ENCODE data around the gene VIPR1. TPM values are rescaled to one million over a fixed set of nuclear protein-coding genes. Genes with fewer than 3 reads are reported as not detected.
A peak's percentile ranks its signal among the peaks of the same experiment; 100 is the strongest.

Gene VIPR1
- total and polyA plus RNA-seq, 4 donors: 2.3 to 41.8 (median 14.6) TPM

GRCh38 chr3:42473083-42473932 lies 29.1 kb upstream of the VIPR1 start:
- H3K27ac ChIP-seq (ENCODE audit: low read depth in 1 of 2, low read length in 2 of 2): no peak overlapping the region
- WGBS: 48% methylated on average over 10 of the region's 10 CpGs
- no peaks in the 10 kb centered on the region for H3K4me1 ChIP-seq (ENCODE audit: control insufficient read depth in 4 of 4, insufficient read depth in 4 of 4, low read length in 3 of 4)
- H3K9me3 ChIP-seq (ENCODE audit: control insufficient read depth in 4 of 4, low read length in 3 of 4): no peaks in the 10 kb centered on the region
- no peaks in the 10 kb centered on the region for H3K36me3 ChIP-seq (ENCODE audit: control insufficient read depth in 4 of 4, insufficient read depth in 3 of 4, low read depth in 1 of 4, low read length in 3 of 4)
- TF ChIP-seq RAD21 (IDR thresholded peaks at IDR 0.05) (no peak), NR2F2 (IDR thresholded peaks at IDR 0.05) (peak; percentile 86), EGR1 (IDR thresholded peaks at IDR 0.05; ENCODE audit: low read depth in 2 of 2) (no peak)
- H3K27me3 ChIP-seq (ENCODE audit: control insufficient read depth in 4 of 4, insufficient read depth in 4 of 4, low read length in 3 of 4): no peaks in the 10 kb centered on the region
- H3K9ac ChIP-seq (ENCODE audit: low read depth in 1 of 2, low read length in 2 of 2): no peak overlapping the region
- H3K4me3 ChIP-seq (ENCODE audit: low read depth in 1 of 3, low read length in 3 of 3): no peak overlapping the region
- no peak for DNase-seq (ENCODE audit: low spot score)

DNA sequence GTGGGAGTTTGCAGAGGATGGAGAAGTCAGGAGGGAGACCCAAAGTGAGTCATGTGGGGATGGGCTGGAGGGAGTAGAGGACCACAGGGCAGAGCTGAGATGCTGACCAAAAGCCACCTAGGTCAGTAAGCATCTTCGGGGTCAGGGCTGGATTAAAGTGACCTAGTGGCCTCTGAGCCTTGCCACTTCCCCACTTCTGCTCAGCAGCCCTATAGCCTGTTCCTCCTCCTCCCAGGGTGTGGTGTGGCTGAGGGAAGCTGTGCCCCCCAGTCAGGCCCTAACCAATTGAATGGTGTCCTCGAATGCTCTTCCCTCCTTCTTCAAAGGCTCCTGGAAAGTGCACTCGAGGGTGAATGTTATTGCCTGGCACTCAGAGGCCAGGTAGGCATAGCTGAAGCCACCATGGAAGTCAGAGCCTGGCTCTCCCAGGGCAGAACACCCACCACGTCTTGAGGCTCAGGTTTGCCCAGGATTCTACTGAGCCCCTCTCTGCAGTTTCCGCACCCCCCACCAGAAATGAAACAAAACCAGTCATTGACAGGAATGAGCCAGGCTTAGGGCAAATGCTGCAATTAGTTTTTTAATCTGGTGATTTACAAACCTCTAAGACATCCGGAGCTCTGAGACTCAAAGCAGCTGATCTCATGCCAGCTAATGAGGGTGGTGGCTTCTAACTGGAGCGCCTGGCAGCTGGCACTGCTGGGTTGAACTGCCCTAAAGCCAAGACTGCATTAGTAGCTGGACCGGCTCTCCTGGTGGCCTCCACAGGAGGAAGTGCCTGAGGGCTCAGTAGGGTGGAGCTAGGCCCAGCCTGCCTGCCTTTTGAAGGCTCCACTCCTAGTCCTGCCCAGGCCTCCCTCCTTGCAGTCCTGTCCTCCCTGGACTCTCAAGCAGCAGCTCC lies 26.0 kb upstream of the VIPR1 start:
- TF ChIP-seq EGR1 (IDR thresholded peaks at IDR 0.05; ENCODE audit: low read depth in 2 of 2) (no peak), GABPA (IDR thresholded peaks at IDR 0.05 in 1 of 2, conservative IDR thresholded peaks at IDR 0.05 in 1 of 2) (no peak), ZBTB33 (IDR thresholded peaks at IDR 0.05) (no peak)
- Histone ChIP-seq H3K27me3 (ENCODE audit: control insufficient read depth in 4 of 4, insufficient read depth in 4 of 4, low read length in 3 of 4) (peaks cover 0 to 3% (median 0%) of the 10 kb centered on the region in 4 donors), H3K36me3 (ENCODE audit: control insufficient read depth in 4 of 4, insufficient read depth in 3 of 4, low read depth in 1 of 4, low read length in 3 of 4) (no peaks in the 10 kb centered on the region), H3K4me3 (ENCODE audit: low read depth in 1 of 3, low read length in 3 of 3) (no peak overlapping the region), H3K27ac (ENCODE audit: low read depth in 1 of 2, low read length in 2 of 2) (no peak overlapping the region), H3K4me1 (ENCODE audit: control insufficient read depth in 4 of 4, insufficient read depth in 4 of 4, low read length in 3 of 4) (no peaks in the 10 kb centered on the region), H3K9ac (ENCODE audit: low read depth in 1 of 2, low read length in 2 of 2) (no peak overlapping the region), H3K9me3 (ENCODE audit: control insufficient read depth in 4 of 4, low read length in 3 of 4) (peaks cover 0 to 4% (median under 1%) of the 10 kb centered on the region in 4 donors)
- 70% methylated on average over 8 of the region's 8 CpGs for WGBS
- DNase-seq (ENCODE audit: low spot score): no peak

- Histone ChIP-seq H3K36me3 (ENCODE audit: control insufficient read depth in 4 of 4, insufficient read depth in 3 of 4, low read depth in 1 of 4, low read length in 3 of 4) (no peaks in the 10 kb centered on the region), H3K9me3 (ENCODE audit: control insufficient read depth in 4 of 4, low read length in 3 of 4) (peaks cover 0 to 4% (median under 1%) of the 10 kb centered on the region in 4 donors), H3K9ac (ENCODE audit: low read depth in 1 of 2, low read length in 2 of 2) (no peak overlapping the region), H3K27ac (ENCODE audit: low read depth in 1 of 2, low read length in 2 of 2) (no peak overlapping the region), H3K4me3 (ENCODE audit: low read depth in 1 of 3, low read length in 3 of 3) (no peak overlapping the region), H3K27me3 (ENCODE audit: control insufficient read depth in 4 of 4, insufficient read depth in 4 of 4, low read length in 3 of 4) (peaks cover 0 to 3% (median 0%) of the 10 kb centered on the region in 4 donors), H3K4me1 (ENCODE audit: control insufficient read depth in 4 of 4, insufficient read depth in 4 of 4, low read length in 3 of 4) (no peaks in the 10 kb centered on the region)
- DNase-seq (ENCODE audit: low spot score): no peak
- TF ChIP-seq, protein P1, sequence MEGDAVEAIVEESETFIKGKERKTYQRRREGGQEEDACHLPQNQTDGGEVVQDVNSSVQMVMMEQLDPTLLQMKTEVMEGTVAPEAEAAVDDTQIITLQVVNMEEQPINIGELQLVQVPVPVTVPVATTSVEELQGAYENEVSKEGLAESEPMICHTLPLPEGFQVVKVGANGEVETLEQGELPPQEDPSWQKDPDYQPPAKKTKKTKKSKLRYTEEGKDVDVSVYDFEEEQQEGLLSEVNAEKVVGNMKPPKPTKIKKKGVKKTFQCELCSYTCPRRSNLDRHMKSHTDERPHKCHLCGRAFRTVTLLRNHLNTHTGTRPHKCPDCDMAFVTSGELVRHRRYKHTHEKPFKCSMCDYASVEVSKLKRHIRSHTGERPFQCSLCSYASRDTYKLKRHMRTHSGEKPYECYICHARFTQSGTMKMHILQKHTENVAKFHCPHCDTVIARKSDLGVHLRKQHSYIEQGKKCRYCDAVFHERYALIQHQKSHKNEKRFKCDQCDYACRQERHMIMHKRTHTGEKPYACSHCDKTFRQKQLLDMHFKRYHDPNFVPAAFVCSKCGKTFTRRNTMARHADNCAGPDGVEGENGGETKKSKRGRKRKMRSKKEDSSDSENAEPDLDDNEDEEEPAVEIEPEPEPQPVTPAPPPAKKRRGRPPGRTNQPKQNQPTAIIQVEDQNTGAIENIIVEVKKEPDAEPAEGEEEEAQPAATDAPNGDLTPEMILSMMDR (IDR thresholded peaks at IDR 0.05; ENCODE audit: low read depth, low read length, missing input control): no peak
- TF ChIP-seq YY1 (IDR thresholded peaks at IDR 0.05): no peak
- TF ChIP-seq GABPA (IDR thresholded peaks at IDR 0.05 in 1 of 2, conservative IDR thresholded peaks at IDR 0.05 in 1 of 2): no peak
- no peak for TF ChIP-seq HNF4A (conservative IDR thresholded peaks at IDR 0.05)
- TF ChIP-seq FOXA1 (IDR thresholded peaks at IDR 0.05): no peak
- TF ChIP-seq EGR1 (IDR thresholded peaks at IDR 0.05; ENCODE audit: low read depth in 2 of 2): no peak
- no peak for TF ChIP-seq FOXA2 (IDR thresholded peaks at IDR 0.05)
- TF ChIP-seq, protein P2, sequence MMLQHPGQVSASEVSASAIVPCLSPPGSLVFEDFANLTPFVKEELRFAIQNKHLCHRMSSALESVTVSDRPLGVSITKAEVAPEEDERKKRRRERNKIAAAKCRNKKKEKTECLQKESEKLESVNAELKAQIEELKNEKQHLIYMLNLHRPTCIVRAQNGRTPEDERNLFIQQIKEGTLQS (IDR thresholded peaks at IDR 0.05): no peak
- no peak for TF ChIP-seq REST (IDR thresholded peaks at IDR 0.05)
- TF ChIP-seq, protein P3, sequence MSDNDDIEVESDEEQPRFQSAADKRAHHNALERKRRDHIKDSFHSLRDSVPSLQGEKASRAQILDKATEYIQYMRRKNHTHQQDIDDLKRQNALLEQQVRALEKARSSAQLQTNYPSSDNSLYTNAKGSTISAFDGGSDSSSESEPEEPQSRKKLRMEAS (IDR thresholded peaks at IDR 0.05): no peak
- no peak for TF ChIP-seq NR2F2 (IDR thresholded peaks at IDR 0.05)
- no peak for TF ChIP-seq RAD21 (IDR thresholded peaks at IDR 0.05)
- TF ChIP-seq HNF4G (IDR thresholded peaks at IDR 0.05): no peak
- WGBS: 82% methylated on average over 2 of the region's 2 CpGs
Observed at GRCh38 chr3:42477696-42478095, 24.7 kb upstream of the VIPR1 start.
